GM10266 (cell line): ENCODE results near the gene PPFIA4.
A peak's percentile ranks its signal among the peaks of the same experiment; 100 is the strongest.

ENCODE experiments used
- DNase-seq: peaks from one replicate; pipeline ENCODE4 v3.0.0; 2012; ENCODE audit errors: extremely low spot score
- TF ChIP-seq, protein P1 (sequence below): IDR thresholded peaks from 2 replicates; pipeline ENCODE4 v1.5.1; 2012; ENCODE audit warnings: mild to moderate bottlenecking, low read depth; ENCODE audit not compliant: control insufficient read depth, insufficient read depth; ENCODE audit errors: missing control alignments

The PPFIA4 gene

DNA sequence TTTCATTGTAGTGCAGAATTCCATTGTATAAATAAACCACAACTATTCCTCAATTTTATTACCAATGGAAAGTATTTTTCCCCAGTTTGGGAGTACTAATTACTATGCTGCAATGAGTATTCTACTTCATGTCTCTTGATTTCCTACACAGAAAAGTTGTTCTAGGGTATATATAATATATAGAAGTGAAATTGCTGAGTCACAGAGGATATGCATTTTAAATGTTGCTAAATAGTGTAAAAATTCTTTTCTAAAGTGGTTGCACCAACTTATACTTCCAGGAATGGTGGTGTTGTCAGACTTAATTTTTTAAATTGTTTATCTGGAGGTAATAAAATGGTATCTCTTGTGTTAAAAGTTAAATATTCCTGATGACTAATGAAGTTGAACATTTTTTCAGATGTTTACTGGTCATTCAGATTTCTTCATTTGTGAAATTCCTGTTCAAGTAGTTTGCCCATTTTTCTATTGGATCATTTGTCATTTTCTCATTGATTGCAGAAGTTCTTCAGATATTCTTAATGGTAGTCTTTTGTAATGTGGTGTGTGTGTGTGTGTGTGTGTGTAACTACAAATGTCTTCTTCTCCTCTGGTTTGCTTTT, 78.6 kb downstream of the PPFIA4 start:
- no peak for DNase-seq
- TF ChIP-seq, protein P1, sequence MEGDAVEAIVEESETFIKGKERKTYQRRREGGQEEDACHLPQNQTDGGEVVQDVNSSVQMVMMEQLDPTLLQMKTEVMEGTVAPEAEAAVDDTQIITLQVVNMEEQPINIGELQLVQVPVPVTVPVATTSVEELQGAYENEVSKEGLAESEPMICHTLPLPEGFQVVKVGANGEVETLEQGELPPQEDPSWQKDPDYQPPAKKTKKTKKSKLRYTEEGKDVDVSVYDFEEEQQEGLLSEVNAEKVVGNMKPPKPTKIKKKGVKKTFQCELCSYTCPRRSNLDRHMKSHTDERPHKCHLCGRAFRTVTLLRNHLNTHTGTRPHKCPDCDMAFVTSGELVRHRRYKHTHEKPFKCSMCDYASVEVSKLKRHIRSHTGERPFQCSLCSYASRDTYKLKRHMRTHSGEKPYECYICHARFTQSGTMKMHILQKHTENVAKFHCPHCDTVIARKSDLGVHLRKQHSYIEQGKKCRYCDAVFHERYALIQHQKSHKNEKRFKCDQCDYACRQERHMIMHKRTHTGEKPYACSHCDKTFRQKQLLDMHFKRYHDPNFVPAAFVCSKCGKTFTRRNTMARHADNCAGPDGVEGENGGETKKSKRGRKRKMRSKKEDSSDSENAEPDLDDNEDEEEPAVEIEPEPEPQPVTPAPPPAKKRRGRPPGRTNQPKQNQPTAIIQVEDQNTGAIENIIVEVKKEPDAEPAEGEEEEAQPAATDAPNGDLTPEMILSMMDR, result no peak

GRCh38 chr1:203112475-203112874, 86.2 kb downstream of the PPFIA4 start:
- no peak for DNase-seq
- TF ChIP-seq, protein P1, result no peak

DNA sequence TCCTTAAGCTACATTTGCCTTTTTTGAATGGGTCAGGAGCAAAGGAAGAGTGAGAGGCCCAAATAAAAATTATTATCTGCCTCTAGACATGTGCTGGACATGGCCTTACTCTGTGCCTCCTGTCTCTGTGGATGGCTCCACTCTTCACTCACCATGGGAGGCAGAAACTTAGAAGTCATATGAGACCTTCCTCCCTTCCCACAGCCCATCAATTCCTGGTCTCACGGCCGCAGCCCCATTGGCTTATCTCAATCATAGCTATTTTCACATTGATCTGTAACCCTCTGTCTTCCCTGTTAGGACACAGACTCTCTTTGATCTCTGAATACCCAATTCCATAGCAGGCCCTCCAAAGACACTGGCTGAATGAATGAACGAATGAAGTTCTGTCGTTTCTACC, 87.0 kb downstream of the PPFIA4 start:
- TF ChIP-seq, protein P1, result no peak

DNA sequence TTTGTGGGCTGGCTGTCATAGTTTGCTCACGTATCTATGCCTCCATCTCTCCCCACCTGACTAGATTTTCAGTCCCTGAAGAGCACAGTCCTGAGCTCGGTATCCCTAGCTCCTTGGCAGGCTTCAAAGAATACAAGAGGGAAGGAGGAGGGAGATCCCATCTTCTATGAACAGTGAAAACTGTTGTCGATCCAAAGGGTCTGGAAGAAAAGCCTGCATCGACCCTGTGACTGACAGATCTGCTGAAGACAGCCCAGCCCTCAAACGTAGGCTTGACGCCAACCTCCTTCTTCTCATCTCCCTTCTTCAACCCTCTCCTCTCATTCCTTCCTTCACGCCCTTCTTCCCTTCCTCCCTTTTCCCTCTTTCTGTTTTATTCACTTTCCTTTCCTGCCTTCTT, 87.9 kb downstream of the PPFIA4 start:
- TF ChIP-seq, protein P1, result no peak
- DNase-seq, result no peak

More for the DNA sequence above, 87.0 kb downstream of the PPFIA4 start:
- no peak for DNase-seq

GRCh38 chr1:203116091-203116820, 90.0 kb downstream of the PPFIA4 start:
- TF ChIP-seq, protein P1, result no peak
- DNase-seq, result no peak

GRCh38 chr1:203117611-203118575, 91.6 kb downstream of the PPFIA4 start:
- peak; percentile 75 for DNase-seq
- TF ChIP-seq, protein P1, result peak; percentile 64
